GM18505 (cell line): ENCODE data around the gene SPAG9.
A peak's percentile ranks its signal among the peaks of the same experiment; 100 is the strongest.
"Not testable (repeated sequence)": the region's sequence is repeated elsewhere in the genome, so short reads cannot be mapped to it uniquely, and the experiment has no call there.

Experiments
- ATAC-seq: cut with Tn5 transposase; IDR thresholded peaks from one replicate; pipeline ENCODE4 v1.9.1; 2021; ENCODE audit not compliant: unreplicated experiment
- POLR2A ChIP-seq: IDR thresholded peaks from 4 replicates; pipeline ENCODE4 v1.6.1; 2011; ENCODE audit warnings: borderline replicate concordance; ENCODE audit not compliant: insufficient read depth, insufficient read length; ENCODE audit errors: extremely low read depth

The SPAG9 gene

DNA sequence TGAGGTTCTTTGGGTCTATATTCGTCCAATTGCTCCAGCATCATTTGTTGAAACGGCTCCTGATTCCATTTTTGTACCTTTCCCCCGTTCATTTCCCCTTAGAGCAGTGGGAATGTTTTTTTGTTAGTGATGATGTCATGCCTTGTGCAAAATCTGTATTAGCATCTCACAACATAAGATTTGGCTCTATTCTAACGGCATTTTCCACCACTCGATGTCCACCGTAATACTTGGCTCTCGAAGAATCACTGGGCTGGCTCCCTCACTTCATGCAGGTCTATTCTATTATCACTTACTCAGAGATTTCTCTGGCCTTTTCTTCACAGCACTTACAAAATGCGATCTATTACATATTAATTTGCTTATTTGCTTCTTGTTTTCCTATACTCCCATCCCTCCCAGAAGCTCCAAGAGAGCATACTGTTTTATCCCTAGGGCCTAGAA is 32.1 kb upstream of the SPAG9 start:
- no peak for TF ChIP-seq POLR2A
- peak; percentile 3 for ATAC-seq

DNA sequence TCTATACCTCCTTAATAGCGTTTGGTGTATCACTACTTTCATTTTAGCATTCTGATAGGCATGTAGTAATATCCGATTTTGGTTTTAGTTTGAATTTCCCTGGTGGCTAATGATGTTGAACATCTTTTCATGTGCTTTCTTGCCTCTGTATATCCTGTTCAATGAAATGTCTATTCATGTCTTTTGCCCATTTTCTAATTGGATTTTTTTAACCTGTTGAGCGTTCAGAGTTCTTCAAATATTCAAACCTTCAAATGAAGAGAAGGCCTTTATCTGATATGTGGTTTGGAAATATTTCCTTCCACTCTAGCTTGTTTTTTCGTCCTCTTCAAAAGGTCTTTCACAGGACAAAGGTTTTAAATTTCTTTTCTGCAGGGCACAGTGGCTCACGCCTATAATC is 30.3 kb upstream of the SPAG9 start:
- TF ChIP-seq POLR2A, result no peak
- no peak for ATAC-seq

DNA sequence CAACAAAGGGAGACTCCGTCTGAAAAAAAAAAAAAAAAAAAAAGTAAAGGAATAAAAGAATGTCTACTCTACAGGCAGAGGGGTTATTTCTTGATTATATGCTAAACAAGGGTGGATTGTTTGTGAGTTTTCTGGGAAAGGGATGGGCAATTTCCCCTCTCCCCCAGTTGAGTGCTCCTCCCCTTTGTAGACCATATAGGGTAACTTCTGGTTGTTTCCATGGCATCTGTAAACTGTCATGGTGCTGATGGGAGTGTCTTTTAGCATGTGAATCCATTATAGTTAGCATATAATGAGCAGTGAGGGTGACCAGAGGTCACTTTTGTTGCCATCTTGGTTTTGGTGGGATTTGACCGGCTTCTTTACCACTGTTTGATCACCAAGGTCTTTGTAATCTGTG is 28.5 kb upstream of the SPAG9 start:
- no peak for ATAC-seq
- TF ChIP-seq POLR2A, result no peak

GRCh38 chr17:51147650-51148049 is 27.0 kb upstream of the SPAG9 start:
- no peak for ATAC-seq
- TF ChIP-seq POLR2A, result no peak

DNA sequence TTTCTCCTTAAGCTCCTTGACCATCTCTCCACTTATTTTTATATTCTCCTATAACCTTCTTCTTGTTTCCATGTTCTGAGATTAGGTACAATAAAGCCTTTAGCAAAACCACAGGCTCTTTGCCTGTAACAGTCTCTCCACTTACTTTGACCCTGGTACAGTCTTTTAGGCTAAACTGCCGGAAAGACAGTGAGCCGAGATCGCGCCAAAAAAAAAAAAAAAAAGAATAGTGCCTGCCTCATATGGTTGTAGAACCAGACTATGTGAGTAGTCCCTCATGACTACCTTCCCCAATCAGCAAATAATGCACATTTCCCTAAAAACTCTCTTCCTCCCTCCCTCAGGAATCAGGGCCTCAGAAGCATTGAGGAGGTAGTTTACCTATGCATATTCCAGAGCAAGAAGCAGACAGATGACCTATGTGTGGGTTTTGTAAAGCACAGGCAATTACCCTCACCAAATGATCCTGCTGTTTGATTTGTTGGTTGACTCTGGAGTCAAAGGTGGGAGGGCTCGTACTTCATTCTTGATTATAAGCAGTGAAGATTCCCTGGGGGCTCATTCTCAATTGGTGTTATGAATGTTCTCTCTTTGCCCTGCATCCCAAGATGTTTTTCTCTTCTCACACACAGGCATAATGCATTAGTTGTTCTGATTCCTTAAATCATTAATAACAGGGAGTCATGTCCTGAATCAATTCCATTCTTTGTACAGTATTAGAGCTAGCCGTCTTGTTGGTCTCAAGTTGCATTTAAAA is 23.8 kb upstream of the SPAG9 start:
- TF ChIP-seq POLR2A, result no peak
- no peak for ATAC-seq

- no peak for ATAC-seq
- no peak for TF ChIP-seq POLR2A
These were observed 21.9 kb upstream of the SPAG9 start for GRCh38 chr17:51142597-51142996.

DNA sequence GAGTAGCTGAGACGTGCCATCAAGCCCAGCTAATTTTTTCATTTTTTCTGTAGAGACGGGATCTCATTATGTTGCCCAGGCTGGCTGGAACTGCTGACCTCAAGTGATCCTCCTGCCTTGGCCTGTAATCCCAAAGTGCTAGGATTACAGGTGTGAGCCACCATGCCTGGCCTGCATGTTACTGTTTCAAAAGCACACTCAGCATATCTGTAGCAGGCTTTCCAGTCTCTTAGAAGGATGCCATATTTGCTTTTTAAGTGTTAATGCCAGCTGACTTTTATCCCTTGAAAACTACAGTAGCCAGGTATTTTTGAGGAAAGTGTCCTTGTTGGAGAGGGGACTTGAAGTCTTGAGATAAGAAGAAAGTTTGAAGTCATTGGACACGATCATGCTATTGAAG is 15.3 kb upstream of the SPAG9 start:
- no peak for TF ChIP-seq POLR2A
- ATAC-seq, result no peak

- ATAC-seq, result peak; percentile 24
- TF ChIP-seq POLR2A, result no peak
These were observed 12.7 kb upstream of the SPAG9 start for GRCh38 chr17:51133365-51133764.

- ATAC-seq, result peak; percentile 65
These were observed 12.3 kb upstream of the SPAG9 start for GRCh38 chr17:51132964-51133319.

DNA sequence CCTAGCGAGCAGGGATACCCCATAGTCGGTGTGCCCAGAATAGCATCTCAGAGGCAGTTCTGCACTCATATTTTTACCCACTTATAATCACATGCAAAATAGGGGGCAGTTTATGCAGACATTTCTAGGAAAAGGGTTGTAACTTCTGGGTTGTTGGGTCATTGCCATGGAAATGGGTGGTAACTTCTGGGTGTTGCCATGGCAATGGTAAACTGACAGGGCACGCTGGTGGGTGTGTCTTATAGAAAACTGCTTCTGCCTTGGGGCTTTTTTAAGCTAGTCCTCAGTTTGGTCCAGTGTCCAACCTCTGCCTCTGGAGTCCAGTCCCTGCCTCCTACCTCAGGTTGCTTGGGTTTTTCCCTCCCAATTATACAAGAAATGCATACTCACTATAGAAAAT is 7.4 kb upstream of the SPAG9 start:
- ATAC-seq, result no peak
- no peak for TF ChIP-seq POLR2A

More at GRCh38 chr17:51132964-51133319, 12.3 kb upstream of the SPAG9 start:
- TF ChIP-seq POLR2A, result no peak

DNA sequence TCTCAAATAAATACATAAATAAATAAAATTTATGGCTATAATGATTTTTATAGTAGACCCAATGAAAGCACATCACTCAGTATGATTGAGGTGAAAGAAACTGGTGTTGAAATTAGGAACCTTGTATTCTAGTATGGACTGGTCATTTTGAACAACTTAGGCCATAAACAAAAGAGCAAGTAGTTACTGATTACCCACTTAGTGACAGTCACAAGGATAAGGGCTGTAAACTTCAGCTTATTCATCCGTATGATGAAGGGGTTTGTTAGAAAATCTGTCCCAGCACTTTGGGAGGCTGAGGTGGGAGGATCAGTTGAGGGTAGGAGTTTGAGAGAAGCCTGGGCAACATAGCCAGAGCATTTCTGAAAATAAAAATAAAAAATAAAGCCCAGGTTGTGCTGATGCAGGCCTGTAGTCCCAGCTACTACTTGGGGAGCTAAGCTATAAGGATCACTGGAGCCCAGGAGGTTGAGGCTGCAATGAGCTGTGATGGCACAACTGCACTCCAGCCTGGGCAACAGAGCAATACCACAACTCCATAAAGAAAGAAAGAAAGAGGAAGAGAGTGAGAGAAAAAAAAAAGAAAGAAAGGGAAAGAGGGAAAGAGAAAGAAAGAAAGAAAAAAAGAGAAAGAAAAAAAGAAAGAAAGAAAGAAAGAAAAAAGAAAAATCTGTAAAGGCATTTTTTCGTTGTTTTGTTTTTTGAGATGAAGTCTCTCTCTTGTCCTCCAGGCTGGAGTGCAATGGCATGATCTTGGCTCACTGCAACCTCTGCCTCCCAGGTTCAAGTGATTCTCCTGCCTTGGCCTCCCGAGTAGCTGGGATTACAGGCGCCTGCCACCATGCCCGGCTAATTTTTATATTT is 4.2 kb upstream of the SPAG9 start:
- TF ChIP-seq POLR2A, result no peak
- no peak for ATAC-seq

DNA sequence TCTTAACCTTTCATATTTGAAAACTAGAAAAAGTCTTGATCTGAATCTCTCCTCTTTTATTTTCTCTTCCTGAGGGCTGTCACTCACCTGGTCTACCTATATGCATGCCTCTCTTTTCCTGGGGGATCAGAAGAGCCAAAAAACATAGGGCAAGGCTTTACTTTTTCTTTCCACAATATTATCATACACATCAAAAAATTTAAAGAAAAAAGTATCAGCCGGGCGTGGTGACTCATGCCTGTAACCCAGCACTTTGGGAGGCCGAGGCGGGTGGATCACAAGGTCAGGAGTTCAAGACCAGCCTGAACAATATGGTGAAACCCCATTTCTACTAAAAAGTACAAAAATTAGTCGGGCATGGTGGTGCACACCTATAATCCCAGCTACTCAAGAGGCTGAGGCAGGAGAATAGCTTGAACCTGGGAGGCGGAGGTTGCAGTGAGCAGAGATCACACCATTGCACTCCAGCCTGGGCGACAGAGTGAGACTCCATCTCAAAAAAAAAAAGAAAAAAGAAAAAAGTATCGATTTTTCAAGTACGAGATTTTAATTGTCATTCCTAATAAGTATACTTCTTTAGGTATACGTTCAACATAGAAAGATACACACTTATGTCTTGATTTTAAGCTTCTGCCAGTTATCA is 1.9 kb upstream of the SPAG9 start:
- not testable (repeated sequence) for ATAC-seq

DNA sequence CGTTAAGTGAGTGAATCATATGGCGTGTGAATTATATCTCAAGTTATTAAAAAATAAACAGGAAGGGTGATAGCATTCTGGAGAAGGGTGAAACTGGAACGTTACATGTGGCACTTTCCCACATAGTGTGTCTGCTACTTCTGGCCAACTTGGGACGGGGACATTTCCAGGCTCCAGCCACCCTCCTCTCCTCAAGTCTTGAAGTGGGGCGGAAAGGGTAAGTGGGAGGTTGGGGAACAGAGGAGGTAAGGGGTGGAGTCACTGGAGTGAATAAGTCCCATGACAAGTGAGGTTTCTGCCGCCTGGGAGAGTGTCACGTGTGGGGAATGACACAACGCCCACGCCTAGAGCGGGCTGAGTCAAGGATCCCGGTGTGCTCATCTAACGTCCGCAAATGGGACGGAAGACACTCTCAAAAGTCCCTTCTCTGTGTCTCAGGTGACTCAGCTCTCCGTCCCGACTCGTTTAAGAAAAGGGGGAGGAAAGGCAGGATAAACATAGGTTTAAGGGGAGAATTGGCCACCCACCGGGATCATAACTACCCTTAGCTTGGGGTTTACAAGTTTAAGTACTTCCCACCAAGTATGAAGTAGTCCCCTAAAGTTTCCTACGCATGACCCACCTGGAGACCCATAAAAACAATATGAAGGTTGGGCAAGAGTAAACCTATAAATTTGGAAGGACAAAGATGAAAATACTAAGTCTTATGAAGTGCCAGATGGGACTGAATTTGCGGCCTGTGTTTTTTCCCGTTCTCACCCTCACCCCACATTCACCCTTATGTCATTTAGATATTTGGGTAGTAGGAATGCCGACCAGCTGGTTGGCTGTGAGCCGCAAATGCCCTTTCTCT is 1.2 kb upstream of the SPAG9 start:
- ATAC-seq, result peak; percentile 26
- peak; percentile 76 for TF ChIP-seq POLR2A
